ENCODE measurements around the gene SHF. TPM values are rescaled to one million over a fixed set of nuclear protein-coding genes. Genes with fewer than 3 reads are reported as not detected.

The SHF gene
- total and polyA plus RNA-seq, 3 experiments from 2014 or later = 1.5 to 29.5 (median 25.4) TPM

DNA sequence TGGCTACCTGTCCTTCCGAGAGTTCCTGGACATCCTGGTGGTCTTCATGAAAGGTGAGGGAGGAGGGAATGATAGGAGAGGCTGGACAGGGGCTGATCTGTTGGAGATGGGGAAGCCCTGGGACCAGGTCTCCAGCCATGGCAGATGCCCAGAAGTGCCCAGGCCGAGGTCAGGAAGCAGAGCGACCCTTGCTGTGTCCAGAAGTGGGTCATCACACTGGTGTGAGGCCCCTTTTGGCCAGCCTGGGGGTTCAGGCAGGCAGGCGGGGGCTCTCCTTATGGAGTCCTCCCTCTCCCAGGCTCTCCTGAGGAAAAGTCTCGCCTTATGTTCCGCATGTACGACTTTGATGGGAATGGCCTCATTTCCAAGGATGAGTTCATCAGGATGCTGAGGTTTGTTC lies 40.2 kb downstream of the SHF start:
- H3K27ac Mint-ChIP-seq = no peak overlapping the region
- no peaks in the 10 kb centered on the region for H3K9me3 ChIP-seq (ENCODE audit: low read length)
- peaks cover 0 to 17% (median 0%) of the 10 kb centered on the region in 3 donors for H3K36me3 Mint-ChIP-seq
- no peaks in the 10 kb centered on the region for H3K27me3 ChIP-seq (ENCODE audit: insufficient read depth, low read length, poor library complexity, severe bottlenecking)
- no peak overlapping the region for H3K27ac ChIP-seq (ENCODE audit: low read depth, low read length)
- H3K9me3 Mint-ChIP-seq = no peaks in the 10 kb centered on the region
- POLR2A ChIA-PET = no interaction called here
- no peaks in the 10 kb centered on the region for H3K4me1 Mint-ChIP-seq
- CTCF ChIA-PET = no interaction called here
- no peak overlapping the region for H3K4me3 ChIP-seq (ENCODE audit: low read length)
- no peaks in the 10 kb centered on the region for H3K36me3 ChIP-seq (ENCODE audit: insufficient read depth, low read length)
- H3K4me1 ChIP-seq (ENCODE audit: insufficient read depth, low read length) = no peaks in the 10 kb centered on the region
- no peak overlapping the region for H3K4me3 Mint-ChIP-seq
- peaks cover 0 to 2% of the 10 kb centered on the region in 2 donors for H3K27me3 Mint-ChIP-seq
- no peak for DNase-seq

DNA sequence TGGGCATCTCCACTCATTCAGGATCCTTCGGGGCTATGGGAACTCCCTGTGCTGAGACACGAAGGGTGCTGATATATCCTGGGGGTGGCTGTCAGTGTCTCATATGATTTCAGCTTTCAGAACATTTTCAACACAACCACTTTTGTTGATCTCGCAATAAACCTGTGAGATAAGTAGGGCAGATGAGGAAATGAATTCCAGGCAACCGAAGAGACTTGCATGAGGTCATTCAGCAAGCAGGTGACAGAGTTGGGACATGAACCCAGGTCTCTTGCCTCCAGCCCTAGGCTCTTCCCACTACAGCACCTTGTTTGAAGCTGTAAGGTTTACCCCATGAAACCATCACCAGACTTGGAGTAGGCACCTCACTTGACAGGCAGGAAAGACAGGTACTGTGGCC lies 41.4 kb downstream of the SHF start:
- no peak for DNase-seq
- POLR2A ChIA-PET = no interaction called here
- no peaks in the 10 kb centered on the region for H3K9me3 ChIP-seq (ENCODE audit: low read length)
- no peak overlapping the region for H3K27ac Mint-ChIP-seq
- H3K27me3 Mint-ChIP-seq = peaks cover 0 to 2% of the 10 kb centered on the region in 2 donors
- H3K27ac ChIP-seq (ENCODE audit: low read depth, low read length) = no peak overlapping the region
- H3K4me3 ChIP-seq (ENCODE audit: low read length) = no peak overlapping the region
- no peak overlapping the region for H3K4me3 Mint-ChIP-seq
- H3K36me3 ChIP-seq (ENCODE audit: insufficient read depth, low read length) = no peaks in the 10 kb centered on the region
- H3K4me1 ChIP-seq (ENCODE audit: insufficient read depth, low read length) = no peaks in the 10 kb centered on the region
- peaks cover 0 to 8% (median 0%) of the 10 kb centered on the region in 3 donors for H3K36me3 Mint-ChIP-seq
- H3K27me3 ChIP-seq (ENCODE audit: insufficient read depth, low read length, poor library complexity, severe bottlenecking) = no peaks in the 10 kb centered on the region
- CTCF ChIA-PET = interaction anchor here (2.0 kb wide), 1 partner anchor 28 kb away, joined by 7 read pairs; no protein-coding TSS in a partner anchor
- H3K9me3 Mint-ChIP-seq = no peaks in the 10 kb centered on the region
- no peaks in the 10 kb centered on the region for H3K4me1 Mint-ChIP-seq

DNA sequence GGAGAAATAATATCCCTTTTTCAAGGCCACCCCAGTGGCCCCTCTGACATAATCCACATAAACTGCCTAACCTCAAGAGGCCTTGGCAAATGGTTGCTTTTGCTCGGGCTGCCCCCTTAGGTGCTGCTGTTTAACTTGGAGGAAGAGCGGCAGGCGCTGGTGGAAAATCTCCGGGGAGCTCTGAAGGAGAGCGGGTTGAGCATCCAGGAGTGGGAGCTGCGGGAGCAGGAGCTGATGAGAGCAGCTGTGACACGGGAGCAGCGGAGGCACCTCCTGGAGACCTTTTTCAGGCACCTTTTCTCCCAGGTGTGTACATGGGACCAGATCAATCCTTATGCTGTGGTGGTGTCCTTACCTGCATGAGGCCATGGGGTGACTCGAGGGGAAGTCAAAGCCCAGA lies 43.0 kb downstream of the SHF start:
- no peaks in the 10 kb centered on the region for H3K9me3 Mint-ChIP-seq
- peak overlapping the region in 1 of 8 donors; percentile 38 for H3K27ac Mint-ChIP-seq
- peaks cover 0 to 2% of the 10 kb centered on the region in 2 donors for H3K27me3 Mint-ChIP-seq
- H3K9me3 ChIP-seq (ENCODE audit: low read length) = no peaks in the 10 kb centered on the region
- H3K36me3 Mint-ChIP-seq = peaks cover 0 to 3% (median 0%) of the 10 kb centered on the region in 3 donors
- ChIA-PET POLR2A (no interaction called here), CTCF (interaction anchor here (0.9 kb wide), 1 partner anchor 18 kb away, joined by 3 read pairs; no protein-coding TSS in a partner anchor)
- H3K4me1 Mint-ChIP-seq = no peaks in the 10 kb centered on the region
- H3K27me3 ChIP-seq (ENCODE audit: insufficient read depth, low read length, poor library complexity, severe bottlenecking) = no peaks in the 10 kb centered on the region
- no peak overlapping the region for H3K4me3 Mint-ChIP-seq
- DNase-seq = no peak
- no peak overlapping the region for H3K4me3 ChIP-seq (ENCODE audit: low read length)
- H3K4me1 ChIP-seq (ENCODE audit: insufficient read depth, low read length) = no peaks in the 10 kb centered on the region
- H3K27ac ChIP-seq (ENCODE audit: low read depth, low read length) = no peak overlapping the region
- no peaks in the 10 kb centered on the region for H3K36me3 ChIP-seq (ENCODE audit: insufficient read depth, low read length)

DNA sequence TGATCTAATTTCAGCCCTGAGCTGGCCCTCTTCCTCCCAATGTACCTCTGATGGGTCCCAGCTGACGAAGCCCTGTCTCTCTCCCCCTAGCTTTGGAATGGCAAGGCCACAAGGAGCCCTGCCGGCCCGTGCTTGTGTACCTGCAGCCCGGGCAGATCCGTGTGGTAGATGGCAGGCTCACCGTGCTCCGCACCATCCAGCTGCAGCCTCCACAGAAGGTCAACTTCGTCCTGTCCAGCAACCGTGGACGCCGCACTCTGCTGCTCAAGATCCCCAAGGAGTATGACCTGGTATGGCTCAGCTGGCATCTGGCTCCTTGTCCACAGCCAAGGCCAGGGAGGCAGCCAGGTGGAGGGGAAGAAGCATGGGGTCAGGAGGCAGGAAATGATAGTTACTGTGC lies 43.8 kb downstream of the SHF start:
- no peak overlapping the region for H3K27ac ChIP-seq (ENCODE audit: low read depth, low read length)
- Mint-ChIP-seq H3K27ac (no peak overlapping the region), H3K9me3 (no peaks in the 10 kb centered on the region), H3K27me3 (peaks cover 0 to 2% of the 10 kb centered on the region in 2 donors), H3K4me3 (no peak overlapping the region), H3K4me1 (no peaks in the 10 kb centered on the region), H3K36me3 (peaks cover 0 to 3% (median 0%) of the 10 kb centered on the region in 3 donors)
- no peak overlapping the region for H3K4me3 ChIP-seq (ENCODE audit: low read length)
- POLR2A ChIA-PET = no interaction called here
- no peaks in the 10 kb centered on the region for H3K36me3 ChIP-seq (ENCODE audit: insufficient read depth, low read length)
- H3K4me1 ChIP-seq (ENCODE audit: insufficient read depth, low read length) = no peaks in the 10 kb centered on the region
- CTCF ChIA-PET = interaction anchor here (0.9 kb wide), 1 partner anchor 19 kb away, joined by 3 read pairs; no protein-coding TSS in a partner anchor
- no peaks in the 10 kb centered on the region for H3K27me3 ChIP-seq (ENCODE audit: insufficient read depth, low read length, poor library complexity, severe bottlenecking)
- DNase-seq = no peak
- no peaks in the 10 kb centered on the region for H3K9me3 ChIP-seq (ENCODE audit: low read length)

DNA sequence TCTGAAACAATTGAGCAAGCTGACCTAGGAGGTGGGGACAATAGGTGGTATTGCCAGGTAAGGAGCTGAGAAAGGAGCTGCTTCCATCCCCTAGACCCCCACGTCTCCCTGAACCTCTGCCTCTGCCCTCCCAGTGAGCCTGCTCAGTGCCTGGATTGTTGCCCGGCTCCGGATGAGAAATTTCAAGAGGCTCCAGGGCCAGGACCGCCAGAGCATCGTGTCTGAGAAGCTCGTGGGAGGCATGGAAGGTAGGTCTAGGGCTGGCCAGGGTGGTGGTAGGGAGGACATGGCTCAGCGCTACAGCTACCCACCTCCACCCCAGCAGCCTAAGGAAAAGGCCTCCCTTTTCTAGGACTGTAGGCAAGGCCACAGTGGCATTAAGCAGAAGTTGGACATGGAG lies 44.7 kb downstream of the SHF start:
- ChIA-PET POLR2A (no interaction called here), CTCF (interaction anchor here (1.2 kb wide), 1 partner anchor 25 kb away, joined by 4 read pairs; no protein-coding TSS in a partner anchor)
- Mint-ChIP-seq H3K9me3 (no peaks in the 10 kb centered on the region), H3K27ac (no peak overlapping the region), H3K27me3 (peaks cover 0 to 4% of the 10 kb centered on the region in 2 donors), H3K36me3 (peaks cover 0 to 3% (median 0%) of the 10 kb centered on the region in 3 donors), H3K4me1 (no peaks in the 10 kb centered on the region), H3K4me3 (no peak overlapping the region)
- no peak for DNase-seq
- Histone ChIP-seq H3K9me3 (ENCODE audit: low read length) (no peaks in the 10 kb centered on the region), H3K4me1 (ENCODE audit: insufficient read depth, low read length) (no peaks in the 10 kb centered on the region), H3K4me3 (ENCODE audit: low read length) (no peak overlapping the region), H3K27ac (ENCODE audit: low read depth, low read length) (no peak overlapping the region), H3K36me3 (ENCODE audit: insufficient read depth, low read length) (no peaks in the 10 kb centered on the region), H3K27me3 (ENCODE audit: insufficient read depth, low read length, poor library complexity, severe bottlenecking) (no peaks in the 10 kb centered on the region)

DNA sequence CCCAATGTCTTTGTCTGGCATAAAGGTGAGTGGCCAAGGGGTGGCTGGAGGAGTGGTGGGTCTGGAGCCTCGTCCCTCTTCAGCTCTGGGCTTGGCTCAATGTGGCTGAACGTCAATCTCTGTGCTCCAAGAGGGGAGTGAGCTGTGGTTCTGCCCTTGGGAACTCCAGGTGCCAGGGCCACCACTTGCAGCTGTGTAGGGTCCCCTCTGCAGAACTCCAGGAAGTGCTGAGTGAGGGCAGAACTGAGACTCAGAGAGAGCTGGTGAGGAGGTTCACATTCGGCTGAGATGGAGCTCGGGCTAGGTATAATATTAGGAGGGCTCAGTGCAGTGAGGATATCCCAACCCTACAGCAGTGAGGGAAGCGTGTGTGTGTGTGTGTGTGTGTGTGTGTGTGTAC lies 46.4 kb downstream of the SHF start:
- H3K4me1 ChIP-seq (ENCODE audit: insufficient read depth, low read length) = no peaks in the 10 kb centered on the region
- H3K9me3 ChIP-seq (ENCODE audit: low read length) = no peaks in the 10 kb centered on the region
- POLR2A ChIA-PET = no interaction called here
- Mint-ChIP-seq H3K27me3 (peaks cover 5 to 7% of the 10 kb centered on the region in 2 donors), H3K27ac (no peak overlapping the region), H3K36me3 (peaks cover 0 to 2% (median 0%) of the 10 kb centered on the region in 3 donors), H3K4me1 (peaks cover 0 to 4% (median 3%) of the 10 kb centered on the region in 3 donors), H3K9me3 (no peaks in the 10 kb centered on the region), H3K4me3 (no peak overlapping the region)
- no peaks in the 10 kb centered on the region for H3K27me3 ChIP-seq (ENCODE audit: insufficient read depth, low read length, poor library complexity, severe bottlenecking)
- no peaks in the 10 kb centered on the region for H3K36me3 ChIP-seq (ENCODE audit: insufficient read depth, low read length)
- DNase-seq = no peak
- no peak overlapping the region for H3K4me3 ChIP-seq (ENCODE audit: low read length)
- CTCF ChIA-PET = interaction anchor here (1.1 to 2.2 kb wide), 2 partner anchors 23 to 290 kb away, joined by 3 to 5 read pairs; no protein-coding TSS in a partner anchor
- no peak overlapping the region for H3K27ac ChIP-seq (ENCODE audit: low read depth, low read length)

DNA sequence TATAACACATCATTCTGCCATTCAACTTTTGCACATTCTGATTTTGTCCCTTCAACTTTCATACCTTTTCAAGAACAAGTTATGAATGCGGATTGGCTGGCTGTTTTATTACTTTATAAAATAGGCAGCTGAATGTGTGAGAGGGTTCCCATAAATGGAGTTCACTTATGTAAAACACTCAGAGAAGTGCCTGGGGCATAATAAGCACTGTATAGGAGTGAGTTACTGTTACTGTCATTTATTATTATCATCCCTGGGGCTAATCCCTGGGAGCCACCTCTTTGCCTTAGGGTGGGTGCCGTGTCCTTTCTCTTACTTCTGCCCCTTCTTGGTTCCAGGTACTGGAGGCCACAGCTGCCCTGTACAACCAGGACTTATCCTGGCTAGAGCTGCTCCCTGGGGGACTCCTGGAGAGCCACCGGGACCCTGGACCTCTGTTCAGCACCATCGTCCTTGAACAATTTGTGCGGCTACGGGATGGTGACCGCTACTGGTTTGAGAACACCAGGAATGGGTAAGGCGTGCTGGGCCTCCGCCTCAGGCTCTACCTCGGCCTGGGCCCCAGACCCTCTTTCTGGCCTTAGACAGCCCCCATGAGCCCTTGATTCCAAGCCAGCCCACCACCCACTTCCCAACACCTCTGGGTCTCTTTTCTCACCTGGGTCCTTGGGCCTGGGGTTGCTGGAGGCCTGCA lies 47.1 kb downstream of the SHF start:
- Mint-ChIP-seq H3K36me3 (peaks cover 0 to 2% (median 0%) of the 10 kb centered on the region in 3 donors), H3K4me3 (no peak overlapping the region), H3K4me1 (peaks cover 2 to 7% (median 7%) of the 10 kb centered on the region in 3 donors), H3K27me3 (peaks cover 9 to 11% of the 10 kb centered on the region in 2 donors), H3K9me3 (no peaks in the 10 kb centered on the region), H3K27ac (no peak overlapping the region)
- Histone ChIP-seq H3K36me3 (ENCODE audit: insufficient read depth, low read length) (no peaks in the 10 kb centered on the region), H3K27me3 (ENCODE audit: insufficient read depth, low read length, poor library complexity, severe bottlenecking) (no peaks in the 10 kb centered on the region), H3K4me3 (ENCODE audit: low read length) (no peak overlapping the region), H3K4me1 (ENCODE audit: insufficient read depth, low read length) (no peaks in the 10 kb centered on the region), H3K9me3 (ENCODE audit: low read length) (no peaks in the 10 kb centered on the region), H3K27ac (ENCODE audit: low read depth, low read length) (no peak overlapping the region)
- ChIA-PET POLR2A (no interaction called here), CTCF (interaction anchor here (2.2 kb wide), 1 partner anchor 23 kb away, joined by 5 read pairs; no protein-coding TSS in a partner anchor)
- no peak for DNase-seq

DNA sequence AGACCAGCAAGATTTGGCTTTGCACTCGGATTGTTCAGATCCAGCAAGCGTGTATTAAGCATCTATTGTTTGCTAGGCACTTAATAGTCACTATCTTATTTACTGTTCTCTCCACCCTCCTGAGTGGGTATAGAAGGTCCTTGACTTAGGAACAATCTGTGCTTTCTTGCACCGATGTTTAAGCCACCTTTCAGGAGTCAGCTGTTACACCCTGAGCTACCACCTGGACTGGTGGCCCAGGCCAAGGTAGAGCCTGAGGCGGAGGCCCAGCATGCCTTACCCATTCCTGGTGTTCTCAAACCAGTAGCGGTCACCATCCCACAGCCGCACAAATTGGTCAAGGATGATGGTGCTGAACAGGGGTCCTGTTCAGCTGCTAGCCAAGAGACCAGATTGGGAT lies 48.0 kb downstream of the SHF start:
- ChIA-PET POLR2A (no interaction called here), CTCF (interaction anchor here (1.7 to 2.2 kb wide), 2 partner anchors 22 to 23 kb away, joined by 4 to 5 read pairs; no protein-coding TSS in a partner anchor)
- Mint-ChIP-seq H3K36me3 (peaks cover 0 to 2% (median 0%) of the 10 kb centered on the region in 3 donors), H3K4me3 (no peak overlapping the region), H3K4me1 (peaks cover 4 to 11% (median 10%) of the 10 kb centered on the region in 3 donors), H3K27ac (no peak overlapping the region), H3K27me3 (peaks cover 12 to 14% of the 10 kb centered on the region in 2 donors), H3K9me3 (no peaks in the 10 kb centered on the region)
- Histone ChIP-seq H3K27me3 (ENCODE audit: insufficient read depth, low read length, poor library complexity, severe bottlenecking) (peaks cover 3% of the 10 kb centered on the region), H3K4me3 (ENCODE audit: low read length) (no peak overlapping the region), H3K36me3 (ENCODE audit: insufficient read depth, low read length) (no peaks in the 10 kb centered on the region), H3K4me1 (ENCODE audit: insufficient read depth, low read length) (no peaks in the 10 kb centered on the region), H3K27ac (ENCODE audit: low read depth, low read length) (no peak overlapping the region), H3K9me3 (ENCODE audit: low read length) (no peaks in the 10 kb centered on the region)
- no peak for DNase-seq

Measured in CD8-positive, alpha-beta memory T cell (primary cell).